ENCODE results near the gene FLNB.

The FLNB gene

DNA sequence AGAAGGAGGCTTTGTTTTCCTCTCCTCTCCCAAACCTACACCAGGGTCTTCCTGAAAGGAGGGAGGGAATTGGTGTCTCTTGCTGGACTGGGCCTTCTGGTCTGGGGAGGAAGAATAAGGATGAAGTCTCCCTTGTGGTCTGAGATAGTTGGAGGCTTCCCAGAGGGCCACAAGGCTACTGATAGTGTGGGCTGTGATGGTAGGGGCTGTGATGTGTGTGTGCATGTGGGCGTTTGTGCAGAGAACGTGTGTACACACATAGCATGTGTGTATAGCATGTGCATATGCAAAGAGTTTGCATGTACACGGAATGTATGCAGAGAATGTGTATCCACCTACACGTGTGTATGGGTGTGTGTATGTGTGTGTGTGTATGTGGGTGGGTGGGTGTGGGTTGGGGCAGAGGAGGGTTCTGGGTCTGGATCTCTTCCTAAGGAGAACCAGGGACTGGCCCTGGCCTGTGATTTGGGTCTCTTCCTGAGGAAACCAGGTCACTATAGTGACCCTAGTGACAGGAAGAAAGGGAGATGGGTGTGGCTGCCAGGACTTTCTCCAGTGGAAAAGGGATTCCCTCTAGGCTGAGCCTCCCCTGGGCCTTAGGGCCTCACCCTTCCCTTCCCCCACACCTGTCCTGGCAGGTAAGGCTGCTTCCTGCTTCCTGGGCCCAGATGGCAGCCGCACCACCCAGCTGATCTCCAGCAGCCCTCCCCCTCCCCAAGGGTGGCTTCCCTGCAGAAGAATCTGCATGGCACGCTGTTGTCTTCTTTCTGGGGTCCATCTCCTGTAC, 1.7 kb downstream of the FLNB start:
- DNase-seq (ENCODE audit: low read depth in 3 of 3): no peak

DNA sequence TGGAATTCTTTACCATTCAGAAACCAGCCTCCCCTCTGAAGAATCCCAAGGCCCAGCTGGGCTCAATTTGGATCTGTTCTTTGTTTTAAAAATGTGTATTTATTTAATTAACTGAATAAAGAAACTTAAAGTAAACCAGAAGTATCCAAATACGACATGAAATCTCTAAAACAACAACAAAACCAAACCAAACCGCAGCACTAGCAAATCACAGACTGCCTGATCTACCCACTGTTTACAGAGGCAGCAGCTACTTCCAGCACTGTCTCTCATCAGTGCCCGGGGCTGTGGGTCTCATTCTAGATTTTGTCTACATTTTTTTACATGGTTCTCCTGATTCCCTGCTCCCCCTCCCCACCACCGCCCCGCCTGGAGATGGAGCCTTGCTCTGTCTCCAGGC, 2.3 kb downstream of the FLNB start:
- DNase-seq (ENCODE audit: low read depth in 3 of 3): no peak

DNA sequence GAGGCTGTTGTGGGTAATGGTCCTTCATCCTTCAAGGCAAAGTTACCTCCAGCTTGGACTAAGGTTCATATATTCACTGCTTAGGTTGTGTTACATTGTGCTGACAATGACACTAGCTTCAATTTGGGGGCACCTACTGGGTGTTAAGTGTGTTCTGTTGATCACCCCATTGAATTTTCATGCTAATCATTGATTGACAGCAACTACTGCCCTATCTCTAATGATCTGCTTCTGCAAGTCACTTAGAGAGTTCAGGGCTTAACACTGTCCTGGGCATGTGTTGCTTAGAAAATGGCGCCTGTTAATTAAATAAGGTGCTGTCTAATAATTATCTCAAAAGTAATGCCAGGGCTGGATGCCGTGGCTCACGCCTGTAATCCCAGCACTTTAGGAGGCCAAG, 3.4 kb downstream of the FLNB start:
- no peak for DNase-seq (ENCODE audit: low read depth in 3 of 3)

DNA sequence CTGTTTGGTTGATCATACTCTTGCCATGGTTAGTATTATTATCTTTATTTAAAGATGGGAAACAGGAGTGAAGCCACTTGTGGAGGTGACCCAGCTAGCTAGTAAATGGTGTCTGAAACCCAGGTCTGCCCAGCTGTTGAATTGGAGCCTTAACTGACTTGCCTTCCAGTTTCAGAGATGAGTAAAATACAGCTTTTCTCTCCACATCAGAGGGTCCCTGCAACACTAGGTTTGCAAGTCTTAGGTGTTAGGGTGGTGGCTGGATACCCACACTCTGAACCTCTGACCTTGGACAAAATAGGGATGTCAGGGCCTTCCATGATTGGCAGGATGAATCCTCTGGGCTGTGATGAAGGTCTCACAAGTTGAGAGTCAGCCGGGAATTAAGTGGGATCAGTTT, 4.1 kb downstream of the FLNB start:
- DNase-seq (ENCODE audit: low read depth in 3 of 3): no peak

DNA sequence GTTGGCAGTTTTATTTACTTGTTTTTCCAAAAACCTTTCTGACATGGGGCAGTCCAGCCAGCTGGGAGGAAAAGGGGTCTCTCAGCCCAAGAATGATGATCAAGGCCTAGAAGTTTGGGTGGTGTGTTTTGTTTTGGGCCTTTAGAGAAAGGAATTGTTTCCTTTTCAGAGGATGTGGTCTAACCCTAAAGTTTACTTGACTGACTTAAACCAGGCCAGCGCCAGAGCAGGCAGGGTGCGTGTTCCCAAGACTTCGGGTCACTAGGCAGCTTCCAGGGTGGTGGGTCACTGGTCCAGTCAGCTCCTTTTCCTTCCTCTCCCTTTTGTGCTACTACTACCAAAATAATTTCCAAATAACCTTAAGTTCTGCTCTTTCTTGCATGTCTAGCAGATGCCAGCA, 4.9 kb downstream of the FLNB start:
- DNase-seq (ENCODE audit: low read depth in 3 of 3): no peak

DNA sequence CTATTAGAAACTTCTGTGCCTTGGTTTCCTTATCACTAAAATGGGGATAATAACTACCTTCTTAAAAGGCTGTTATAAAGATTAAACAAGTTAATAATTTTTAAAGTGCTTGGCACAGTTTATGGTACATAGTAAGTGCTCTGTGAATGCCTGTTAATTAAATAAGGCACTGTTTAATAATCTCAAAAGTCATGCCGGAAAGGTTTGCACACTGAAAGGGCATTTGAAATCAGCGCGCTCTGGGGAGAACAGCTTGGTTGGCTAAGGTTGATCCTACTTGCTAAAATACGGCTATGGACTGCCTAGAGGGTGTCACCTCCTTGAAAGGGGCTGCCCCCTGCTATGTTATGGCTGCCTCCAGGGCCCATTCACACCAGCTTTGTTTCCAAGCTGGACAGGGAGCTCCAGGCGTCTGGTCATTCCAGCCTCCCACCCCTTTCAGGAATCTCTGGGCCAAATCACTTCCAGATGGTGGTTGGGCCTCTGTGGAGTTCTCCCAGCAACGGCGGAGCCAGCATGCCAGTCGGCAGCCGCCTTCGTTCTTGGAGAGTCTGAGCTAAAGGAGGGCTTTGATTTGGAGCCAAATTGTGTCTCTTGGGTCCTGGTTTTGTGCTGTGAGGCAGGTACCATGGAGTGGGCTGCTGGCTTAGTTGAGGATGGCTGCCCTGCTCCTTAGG, 5.9 kb downstream of the FLNB start:
- no peak for DNase-seq (ENCODE audit: low read depth in 3 of 3)

DNA sequence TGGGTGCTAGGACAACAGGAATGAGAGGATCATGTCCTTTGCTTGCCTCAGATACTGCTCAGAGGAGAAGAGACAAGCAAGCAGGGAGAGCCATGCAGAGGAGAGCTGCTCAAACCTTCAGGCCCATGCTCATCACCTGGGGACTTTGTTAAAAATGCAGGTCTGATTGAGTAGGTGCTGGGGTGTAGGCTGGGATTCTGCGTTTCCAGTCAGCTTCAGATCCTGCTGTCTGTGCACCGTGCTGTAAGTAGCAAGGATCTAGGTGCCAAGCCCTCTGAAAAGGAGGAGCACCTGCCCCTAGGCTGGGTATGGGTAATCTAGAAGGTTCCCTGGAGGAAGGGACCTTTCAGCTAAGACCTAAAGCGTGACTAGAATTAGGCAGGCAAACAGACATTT, 7.3 kb downstream of the FLNB start:
- no peak for DNase-seq (ENCODE audit: low read depth in 3 of 3)

DNA sequence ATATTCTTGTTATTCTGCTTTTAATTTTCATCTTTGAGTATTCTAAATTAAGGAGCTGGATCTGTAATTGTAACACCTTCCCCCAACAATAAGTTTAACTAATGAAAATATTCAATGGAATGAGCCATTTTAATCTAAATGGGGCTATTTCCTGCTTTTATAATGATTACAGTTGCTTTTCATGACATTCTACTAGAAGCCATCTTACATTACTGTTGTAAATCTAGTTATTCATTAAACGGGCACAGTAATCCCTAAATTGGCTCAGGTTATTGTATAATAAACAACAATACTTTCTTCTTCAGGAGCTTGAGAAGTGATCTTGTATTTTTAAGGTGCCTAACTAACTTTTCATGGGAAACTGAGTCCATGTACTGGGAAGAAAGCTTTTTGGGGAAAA, 8.5 kb downstream of the FLNB start:
- DNase-seq (ENCODE audit: low read depth in 3 of 3): no peak

DNA sequence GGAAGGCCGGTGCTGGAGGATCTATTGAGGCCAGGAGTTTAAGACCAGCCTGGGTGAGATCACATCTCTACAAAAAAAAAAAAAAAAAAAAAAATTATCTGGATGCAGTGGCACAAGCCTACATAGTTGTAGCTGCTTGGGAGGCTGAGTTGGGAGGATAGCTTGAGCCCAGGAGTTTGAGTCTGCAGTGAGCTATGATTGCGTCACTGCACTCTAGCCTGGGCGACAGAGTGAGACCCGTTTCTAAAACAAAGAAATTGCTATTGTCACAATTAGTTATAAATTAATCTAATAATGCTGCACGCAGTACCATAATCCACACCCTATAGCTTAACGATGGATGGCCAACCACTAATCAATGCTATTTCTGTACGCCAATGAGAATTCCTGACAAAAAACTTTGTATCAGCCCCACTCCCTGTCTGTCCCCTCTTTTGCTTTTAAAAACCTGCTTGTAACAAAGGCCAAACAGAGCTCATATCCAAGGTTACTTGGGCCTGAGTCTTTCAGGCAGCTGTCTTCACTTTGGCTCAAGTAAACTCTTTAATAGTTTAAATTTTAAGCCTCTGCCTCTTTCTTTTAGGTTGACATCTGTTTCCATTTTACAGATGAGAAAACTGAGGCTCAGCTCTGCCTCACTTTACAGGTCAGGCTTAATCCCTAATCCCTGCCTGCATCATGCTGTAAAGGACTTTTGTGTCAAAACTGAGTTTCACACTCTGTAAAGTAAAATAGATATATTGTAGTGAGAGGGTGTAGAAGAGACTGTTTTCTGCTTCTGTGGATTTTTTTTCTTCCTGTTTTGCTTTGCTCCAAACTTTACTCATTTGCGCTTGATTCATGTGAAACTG, 10.9 kb downstream of the FLNB start:
- no peak for DNase-seq (ENCODE audit: low read depth in 3 of 3)

DNA sequence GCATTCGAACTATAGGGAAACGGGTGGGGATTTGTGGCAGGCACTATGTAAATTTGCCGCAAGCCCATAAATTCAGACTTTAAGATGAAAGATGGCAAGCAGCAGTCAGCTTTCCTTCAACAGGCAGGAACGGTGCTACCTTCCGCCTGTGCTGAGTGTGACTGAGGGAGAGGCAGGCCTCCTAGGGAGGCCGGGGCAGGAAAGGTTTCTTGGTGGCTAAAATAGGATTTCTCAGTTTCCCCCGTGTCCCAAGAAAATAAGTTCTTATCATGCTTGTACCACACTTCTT, 12.5 kb downstream of the FLNB start:
- no peak for DNase-seq (ENCODE audit: low read depth in 3 of 3)

DNA sequence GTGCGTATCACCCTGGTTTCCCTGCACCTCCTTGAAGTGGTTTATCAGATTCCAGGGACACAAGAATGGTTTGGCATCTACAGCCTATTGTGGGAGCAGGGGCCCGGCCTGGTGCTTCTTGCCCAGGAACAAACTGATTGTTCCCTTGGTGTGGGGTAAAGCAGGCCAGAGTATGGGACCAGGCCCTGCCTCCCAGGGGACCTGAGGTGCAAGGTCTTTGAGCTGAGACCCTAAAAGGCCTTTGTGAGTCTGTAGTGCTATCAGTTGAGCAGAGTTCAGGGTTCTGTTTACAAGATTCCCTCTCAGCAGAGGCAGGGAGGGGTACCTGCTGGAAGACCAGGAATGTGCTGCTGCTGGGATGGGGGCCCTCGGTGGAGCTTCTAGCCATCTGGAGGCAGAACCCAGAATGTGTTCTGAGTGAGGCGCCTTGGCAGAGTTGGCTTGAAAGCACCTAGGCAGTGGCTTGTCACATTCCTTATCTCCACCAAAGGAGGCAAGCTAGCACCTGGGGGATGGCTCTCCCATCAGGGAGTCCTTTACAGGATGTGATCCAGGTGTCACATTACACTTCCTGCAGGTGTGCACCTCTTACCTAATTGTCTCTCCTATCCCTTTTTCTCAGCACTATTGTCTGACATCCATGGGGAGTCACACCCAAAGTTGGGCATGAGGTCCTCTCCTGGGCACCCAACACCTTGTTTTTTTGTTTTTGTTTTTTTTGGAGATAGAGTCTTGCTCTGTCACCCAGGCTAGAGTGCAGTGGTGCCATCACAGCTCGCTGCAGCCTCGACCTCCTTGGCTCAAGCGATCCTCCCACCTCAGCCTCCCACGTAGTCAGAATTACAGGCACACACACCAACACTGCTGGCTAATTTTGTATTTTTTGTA, 13.1 kb downstream of the FLNB start:
- no peak for DNase-seq (ENCODE audit: low read depth in 3 of 3)

DNA sequence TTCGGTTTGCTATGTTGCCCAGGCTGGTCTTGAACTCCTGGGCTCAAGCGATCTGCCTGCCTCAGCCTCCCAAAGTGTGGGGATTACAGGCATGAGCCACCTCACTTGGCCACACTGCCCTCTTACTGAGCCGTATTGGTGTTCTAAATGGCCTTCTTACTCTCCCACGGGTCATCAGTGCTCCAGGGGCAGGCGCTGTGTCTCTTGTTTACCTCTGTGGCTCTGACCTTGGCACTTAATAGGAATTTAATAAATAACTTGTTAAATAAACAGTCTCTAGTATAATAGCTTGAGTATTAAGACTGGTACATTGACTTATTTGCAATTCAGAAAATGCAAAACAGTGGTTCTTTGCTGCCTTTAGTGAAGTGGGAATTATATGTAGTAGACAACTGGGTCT, 13.7 kb downstream of the FLNB start:
- no peak for DNase-seq (ENCODE audit: low read depth in 3 of 3)

DNA sequence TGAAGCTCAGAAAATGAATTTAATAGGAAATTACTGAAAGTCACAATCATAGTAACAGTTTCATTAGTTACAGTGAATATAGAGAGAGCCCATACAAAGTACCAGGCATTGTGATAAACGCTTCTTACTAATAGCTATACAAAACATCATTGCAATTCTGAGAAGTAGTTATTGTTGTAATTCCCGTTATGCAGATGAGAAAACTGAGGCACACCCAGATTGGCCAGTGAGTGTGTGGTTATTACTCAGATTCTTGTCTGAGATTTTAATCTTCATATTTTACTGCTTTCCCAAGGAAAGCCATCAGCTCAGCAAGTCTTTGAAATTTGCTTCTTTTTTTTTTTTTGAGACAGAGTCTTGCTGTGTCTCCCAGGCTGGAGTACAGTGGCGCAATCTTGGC, 14.3 kb downstream of the FLNB start:
- DNase-seq (ENCODE audit: low read depth in 3 of 3): no peak

DNA sequence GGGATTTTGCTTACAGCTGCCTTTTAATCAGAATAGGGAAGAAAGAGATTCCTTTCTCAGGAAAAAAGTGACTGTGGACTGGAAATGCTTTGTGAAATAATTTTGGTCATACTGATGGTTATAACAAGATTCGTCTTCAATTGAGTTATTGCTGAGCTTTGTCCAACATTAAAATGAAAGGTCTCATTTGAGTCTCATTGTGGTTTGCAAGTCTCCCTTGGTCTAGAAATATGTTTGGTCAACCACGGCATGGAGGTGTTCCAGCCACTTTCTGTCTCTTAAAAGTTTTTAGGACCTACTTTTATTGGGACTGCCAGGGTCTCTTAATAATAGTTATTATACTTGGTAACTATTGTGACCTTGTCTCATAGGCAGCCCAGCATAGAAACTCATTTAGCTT, 15.3 kb downstream of the FLNB start:
- DNase-seq (ENCODE audit: low read depth in 3 of 3): no peak

DNA sequence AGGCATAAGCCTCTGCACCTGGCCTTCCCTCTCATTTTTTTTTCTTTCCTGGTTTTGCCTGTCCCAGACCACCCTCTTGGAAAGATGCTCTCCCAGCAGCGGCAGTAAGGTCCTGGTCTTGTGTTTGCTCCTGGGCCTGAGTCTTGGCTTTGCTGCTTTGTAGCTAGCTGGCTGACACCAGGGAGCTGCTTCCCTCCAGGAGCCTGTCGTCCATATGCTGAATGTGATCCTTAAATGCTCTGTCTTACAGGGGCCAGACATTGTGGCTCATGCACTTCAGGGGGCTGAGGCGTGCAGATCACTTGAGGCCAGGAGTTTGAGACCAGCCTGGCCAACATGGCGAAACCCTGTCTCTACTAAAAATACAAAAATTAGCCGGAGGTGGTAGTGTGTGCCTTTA, 17.2 kb downstream of the FLNB start:
- DNase-seq (ENCODE audit: low read depth in 3 of 3): no peak

DNA sequence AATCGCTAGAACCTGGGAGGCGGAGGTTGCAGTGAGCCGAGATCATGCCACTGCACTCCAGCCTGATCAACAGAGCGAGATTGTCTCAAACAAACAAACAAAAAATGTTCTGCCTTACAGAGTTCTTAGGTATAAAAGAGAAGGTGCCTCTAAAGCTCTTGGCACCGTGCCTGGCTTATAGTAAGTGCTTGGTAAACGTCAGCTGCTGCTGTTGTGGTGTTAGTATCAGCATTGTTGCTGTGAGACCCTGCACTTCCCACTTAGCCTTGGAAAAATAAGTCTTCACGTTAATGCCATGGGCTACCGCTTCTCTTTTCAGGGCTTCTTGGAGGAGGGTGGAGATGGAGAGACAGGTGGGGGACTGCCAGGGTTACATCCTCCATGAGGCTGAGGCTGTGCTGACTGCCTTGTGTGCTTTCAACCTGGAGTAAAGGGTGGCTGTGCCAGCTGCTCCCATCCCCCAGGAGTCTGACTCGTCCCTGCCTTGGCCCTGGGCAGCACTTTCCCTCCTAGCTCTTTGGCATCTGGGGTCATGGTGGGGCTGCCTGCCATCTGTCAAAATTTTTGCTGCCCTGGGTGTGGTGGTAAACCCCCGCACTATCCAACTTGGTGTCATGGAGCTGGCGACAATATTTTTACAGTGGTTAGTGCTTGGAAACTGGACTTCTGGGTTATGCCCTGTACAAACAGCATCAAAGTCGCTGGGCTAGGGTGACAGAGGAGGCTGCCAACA, 17.8 kb downstream of the FLNB start:
- no peak for DNase-seq (ENCODE audit: low read depth in 3 of 3)

DNA sequence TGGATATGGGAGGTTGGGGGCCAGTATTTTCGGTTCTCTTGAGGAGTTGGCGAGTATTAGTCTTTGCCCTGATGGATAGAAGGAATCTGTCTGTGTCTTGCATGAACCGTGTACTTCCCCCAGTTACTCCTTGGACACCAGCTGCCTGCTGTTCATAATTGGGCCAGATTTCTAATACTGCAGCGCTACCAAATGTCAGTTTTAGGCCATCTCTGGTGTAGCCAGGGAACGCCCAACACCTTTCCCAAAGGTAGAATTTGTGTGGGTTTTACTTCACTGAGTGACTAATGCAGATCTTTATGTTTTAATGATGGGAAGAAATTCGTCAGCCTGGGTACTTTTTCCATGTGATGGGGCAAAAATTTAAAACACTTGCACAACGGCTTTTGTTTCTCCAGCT, 18.4 kb downstream of the FLNB start:
- DNase-seq (ENCODE audit: low read depth in 3 of 3): no peak

DNA sequence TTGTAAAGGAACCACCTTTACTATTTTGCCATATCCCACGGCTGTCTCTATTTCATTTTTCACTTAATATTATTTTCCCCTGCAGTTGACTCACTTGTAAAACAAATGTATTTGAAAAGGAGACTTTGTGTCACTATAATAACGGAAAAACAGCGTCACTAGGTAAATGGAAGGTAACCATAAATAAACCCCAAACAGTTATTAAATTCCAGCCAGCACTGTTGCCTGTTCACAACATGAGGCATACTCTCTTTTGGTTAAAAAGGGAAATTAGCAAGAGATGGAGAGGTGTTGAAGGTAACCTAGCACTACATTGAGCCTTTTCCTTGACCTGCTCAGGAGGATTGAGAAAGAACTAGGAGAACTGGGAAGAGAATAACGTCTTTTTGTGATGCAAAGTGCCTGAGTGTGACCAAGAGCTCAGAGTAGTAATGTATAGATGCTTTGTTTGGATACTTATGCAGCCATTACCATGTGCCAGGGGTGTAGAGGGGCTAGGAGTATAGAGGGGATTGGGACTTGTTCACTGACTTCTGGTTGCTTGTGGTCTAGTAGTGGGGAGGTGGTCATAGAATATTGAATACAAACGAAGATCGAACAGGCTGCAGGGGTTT, 19.6 kb downstream of the FLNB start:
- DNase-seq (ENCODE audit: low read depth in 3 of 3): no peak

DNA sequence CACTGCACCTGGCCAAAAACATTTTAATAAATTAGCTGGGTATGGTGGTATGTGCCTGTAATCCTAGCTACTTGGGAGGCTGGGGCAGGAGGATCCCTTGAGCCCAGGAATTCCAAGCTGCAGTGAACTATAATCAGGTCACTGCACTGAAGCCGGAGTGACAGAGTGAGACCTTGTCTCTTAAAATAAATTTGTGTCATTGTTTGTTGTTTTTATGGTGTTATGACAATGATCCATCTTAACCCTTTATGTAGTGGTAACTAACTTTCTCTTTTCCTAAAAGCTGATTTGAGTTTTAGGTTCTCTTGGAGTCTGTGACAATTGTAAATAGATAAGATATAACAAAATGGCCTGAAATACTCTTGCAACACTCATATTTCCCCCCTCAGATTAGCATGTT, 20.7 kb downstream of the FLNB start:
- DNase-seq (ENCODE audit: low read depth in 3 of 3): no peak

DNA sequence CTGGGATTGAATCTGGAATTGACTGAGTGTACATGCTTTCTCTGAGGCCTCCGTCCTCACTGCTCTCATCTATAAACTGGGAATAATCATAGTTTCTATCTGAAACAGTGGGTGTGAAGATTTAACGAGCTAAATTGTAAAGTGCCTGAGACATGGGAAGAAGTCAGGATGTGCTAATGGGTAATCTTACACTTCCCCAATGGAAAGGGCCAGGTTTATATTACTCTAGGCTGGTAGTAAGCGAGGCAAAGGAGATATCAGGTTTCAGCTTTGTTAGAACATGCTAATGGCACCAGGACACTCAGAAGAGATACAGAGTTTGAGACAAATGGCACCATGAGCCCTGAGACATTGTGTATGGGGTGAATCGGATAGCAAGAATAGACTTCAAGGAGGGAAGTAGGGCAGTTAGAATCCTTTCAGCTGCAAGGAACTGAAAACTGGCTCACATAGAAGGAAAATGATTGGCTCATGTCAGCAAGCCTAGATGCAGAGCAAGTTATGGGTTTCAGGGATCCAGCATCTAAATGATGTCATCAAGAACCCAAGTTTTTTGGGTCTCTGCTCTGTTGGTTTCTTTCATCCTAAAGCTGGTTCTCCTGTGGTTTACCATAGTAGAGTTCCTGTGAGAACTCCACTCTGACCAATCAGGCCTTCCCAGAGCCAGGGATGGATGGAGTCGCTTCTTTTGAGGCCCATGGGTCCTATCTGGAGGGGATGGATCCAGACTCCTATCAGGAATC, 21.8 kb downstream of the FLNB start:
- DNase-seq (ENCODE audit: low read depth in 3 of 3): no peak

All from stimulated activated CD4-positive, alpha-beta T cell treated with anti-CD3 and anti-CD28 coated beads, TNF-alpha, amount 100 ng/mL, for 4 hours (primary cell).